Kidney (tissue), 22 donors: Measurements from ENCODE around the gene TNFSF10. TPM values are rescaled to one million over a fixed set of nuclear protein-coding genes. Genes with fewer than 3 reads are reported as not detected.
A peak's percentile ranks its signal among the peaks of the same experiment; 100 is the strongest.

Source experiments
- DNase-seq, 5 donors: peaks; one replicate each; pipeline ENCODE4 v3.0.0-alpha.2; 2013 to 2020
- FAIRE-seq: peaks from 2 replicates; lab custom pipeline; 2012; peaks lifted over from hg19 to GRCh38; lab: Jason Lieb, UNC
- H3K27ac ChIP-seq, 2 donors: one replicate each; pipeline ENCODE4 v1.7.0; 2013; ENCODE audit warnings: low read depth in 2 of 2, low read length in 2 of 2, inconsistent platforms in 1 of 2
- H3K27me3 ChIP-seq: one replicate; pipeline ENCODE4 v1.7.1; 2013; ENCODE audit warnings: low read length, inconsistent platforms; ENCODE audit not compliant: control insufficient read depth, insufficient read depth
- H3K36me3 ChIP-seq, 3 donors: one replicate each; pipeline versions ENCODE4 v1.7.0 to v1.7.1; 2013; ENCODE audit warnings: low read length in 3 of 3, control low read depth in 1 of 3, inconsistent platforms in 1 of 3; ENCODE audit not compliant: insufficient read depth in 3 of 3, control insufficient read depth in 2 of 3
- H3K4me1 ChIP-seq, 3 donors: one replicate each; pipeline versions ENCODE4 v1.7.0 to v1.7.1; 2013; ENCODE audit warnings: low read length in 3 of 3, inconsistent platforms in 1 of 3, low read depth in 1 of 3; ENCODE audit not compliant: control insufficient read depth in 2 of 3, insufficient read depth in 2 of 3
- H3K4me3 ChIP-seq, 3 donors: one replicate each; pipeline versions ENCODE4 v1.7.0 to v1.8.1; 2013; ENCODE audit warnings: low read length in 3 of 3, control low read depth in 1 of 3, inconsistent platforms in 1 of 3
- H3K9ac ChIP-seq, 3 donors: one replicate each; pipeline versions ENCODE4 v1.7.0 to v1.7.1; 2013; ENCODE audit warnings: low read length in 3 of 3, control low read depth in 1 of 3, inconsistent platforms in 1 of 3
- H3K9me3 ChIP-seq, 3 donors: one replicate each; pipeline versions ENCODE4 v1.7.0 to v1.7.1; 2013; ENCODE audit warnings: low read length in 3 of 3, control low read depth in 1 of 3, inconsistent platforms in 1 of 3; ENCODE audit not compliant: control insufficient read depth in 2 of 3, insufficient read depth in 1 of 3
- CTCF ChIP-seq: IDR thresholded peaks from 3 replicates; pipeline ENCODE4 v1.5.1; 2012; ENCODE audit warnings: mild to moderate bottlenecking, moderate library complexity, borderline replicate concordance; ENCODE audit not compliant: insufficient read depth; ENCODE audit errors: extremely low read depth
- intact Hi-C: fragments of 100-400 bp; cut with DNase I; formaldehyde crosslinking; loops from one replicate; pipeline ENCODE4 v1.11.1; 2022
- long read RNA-seq, 10 donors: library from polyadenylated mRNA in 1 of 10; unstranded in 1 of 10; transcript quantifications; one replicate each; pipeline ENCODE4 v2.0.0 and lab custom pipeline, GENCODE V29; 2021 to 2026
- polyA plus RNA-seq: library from polyadenylated mRNA; stranded (reverse); fragments of 350-450 nt; fragmentation: Illumina TruSeq; extraction: RNeasy Lipid Tissue Mini Kit (QIAGEN cat#74804); gene quantifications from one replicate; pipeline ENCODE4 v1.2.3, GENCODE V29; 2014; ENCODE audit warnings: low read depth, low replicate concordance; ENCODE audit not compliant: insufficient read depth
- total RNA-seq: library from RNA; stranded (reverse); fragmentation: NEBNext Ultra II Directional; extraction: Animal tissue kit (Norgen Biotek cat#: 25700); gene quantifications from one replicate; pipeline ENCODE4 v1.2.1, GENCODE V29; 2021
- donor health status: control.
- donor health status: control.
- donor health status: control.
- donor health status: control.
- donor health status: control.
- donor health status: DM: yes; HTN: yes; CAD: no.
- donor health status: Normal renal cell carcinoma (clear cell type).

Gene TNFSF10
- 277 TPM for total RNA-seq
- 75.4 TPM for polyA plus RNA-seq
- long read RNA-seq, donor 1, partial matches to known transcripts = 0 of 4 reads
- long read RNA-seq, donor 1, other reads (novel, unspliced or antisense) = 0 of 4 reads
- long read RNA-seq, donor 2, partial matches to known transcripts = 0 of 3 reads
- long read RNA-seq, donor 2, other reads (novel, unspliced or antisense) = 0 of 3 reads
- long read RNA-seq, donor 3, transcript TNFSF10-201 (5 exons, 1,953 nt) = major isoform, 33 of 33 reads
- long read RNA-seq, donor 3, partial matches to known transcripts = 0 of 33 reads
- long read RNA-seq, donor 3, other reads (novel, unspliced or antisense) = 0 of 33 reads
- long read RNA-seq, donor 4, transcript TNFSF10-201 (5 exons, 1,953 nt) = major isoform, 7 of 8 reads
- long read RNA-seq, donor 4, partial matches to known transcripts = 0 of 8 reads
- long read RNA-seq, donor 4, other reads (novel, unspliced or antisense) = 0 of 8 reads
- long read RNA-seq, donor 5, partial matches to known transcripts = 0 of 2 reads
- long read RNA-seq, donor 5, other reads (novel, unspliced or antisense) = 0 of 2 reads
- long read RNA-seq, donor 6, transcript TNFSF10-201 (5 exons, 1,953 nt) = major isoform, 20 of 20 reads
- long read RNA-seq, donor 6, partial matches to known transcripts = 0 of 20 reads
- long read RNA-seq, donor 6, other reads (novel, unspliced or antisense) = 0 of 20 reads
- long read RNA-seq, donor 7, transcript TNFSF10-201 (5 exons, 1,953 nt) = major isoform, 132 of 161 reads
- long read RNA-seq, donor 7, partial matches to known transcripts = 13 of 161 reads
- long read RNA-seq, donor 7, other reads (novel, unspliced or antisense) = 15 of 161 reads
- long read RNA-seq, donor 8, partial matches to known transcripts = 0 of 4 reads
- long read RNA-seq, donor 8, other reads (novel, unspliced or antisense) = 0 of 4 reads
- long read RNA-seq, donor 9, transcript TNFSF10-201 (5 exons, 1,953 nt) = major isoform, 6 of 6 reads
- long read RNA-seq, donor 9, partial matches to known transcripts = 0 of 6 reads
- long read RNA-seq, donor 9, other reads (novel, unspliced or antisense) = 0 of 6 reads
- long read RNA-seq, donor 10, transcript TNFSF10-201 (5 exons, 1,953 nt) = major isoform, 7 of 7 reads
- long read RNA-seq, donor 10, partial matches to known transcripts = 0 of 7 reads
- long read RNA-seq, donor 10, other reads (novel, unspliced or antisense) = 0 of 7 reads

- Histone ChIP-seq H3K9me3 (no peaks in the 10 kb centered on the region), H3K4me3 (peak within 1 kb of the TSS; percentile 73 to 98 (median 82)), H3K4me1 (peaks cover 0 to 10% (median 2%) of the 10 kb centered on the region in 3 donors), H3K27ac (peak within 1 kb of the TSS; percentile 81 to 90), H3K36me3 (peaks cover 0 to 5% (median 0%) of the 10 kb centered on the region in 3 donors), H3K9ac (peak within 1 kb of the TSS; percentile 71 to 92 (median 79)), H3K27me3 (no peaks in the 10 kb centered on the region)
- DNase-seq (peak in 4 of 5 donors; percentile 14 to 83 (median 32)), FAIRE-seq (no peak)
- intact Hi-C loops = no loop called here
- TF ChIP-seq CTCF = no peak
These were observed at the start of gene TNFSF10 for GRCh38 chr3:172522871-172523818. Gene TNFSF10, minus strand, starts transcription at chr3:172523430. Its CDS starts 46 bp downstream, at chr3:172523384.

GRCh38 chr3:172569128-172570008, 46.1 kb upstream of the TNFSF10 start:
- H3K4me3 ChIP-seq = no peak overlapping the region
- no peak overlapping the region for H3K9ac ChIP-seq
- H3K4me1 ChIP-seq = peaks cover 0 to 3% (median 0%) of the 10 kb centered on the region in 3 donors
- intact Hi-C loops = no loop called here
- no peak overlapping the region for H3K27ac ChIP-seq
- no peak for TF ChIP-seq CTCF
- no peak for FAIRE-seq
- no peak for DNase-seq
- no peaks in the 10 kb centered on the region for H3K27me3 ChIP-seq
- no peaks in the 10 kb centered on the region for H3K36me3 ChIP-seq
- peaks cover 0 to 8% (median 0%) of the 10 kb centered on the region in 3 donors for H3K9me3 ChIP-seq
